BJ (cell line): ENCODE results near the gene ALS2CL. TPM values are rescaled to one million over a fixed set of nuclear protein-coding genes. Genes with fewer than 3 reads are reported as not detected.

Source experiments
- CTCF ChIA-PET: fragments of 350-600 bp; formaldehyde crosslinking; extraction: SDS; loops from one replicate; lab custom pipeline; 2021; ENCODE audit warnings: antibody characterized with exemption, inconsistent platforms; lab: Yijun Ruan, JAX
- POLR2A ChIA-PET: fragments of 300-600 bp; sonication (Branson Sonifier 250); formaldehyde crosslinking; extraction: SDS; loops from one replicate; lab custom pipeline; 2021; ENCODE audit warnings: antibody characterized with exemption; lab: Charles Lee
- DNase-seq: peaks from one replicate; pipeline ENCODE4 v3.0.0-alpha.2; 2011; ENCODE audit warnings: low read depth
- H3K27me3 ChIP-seq: 2 replicates; pipeline ENCODE4 v1.6.0; 2011; ENCODE audit warnings: low read length; ENCODE audit not compliant: control insufficient read depth, insufficient read depth
- H3K36me3 ChIP-seq: 2 replicates; pipeline ENCODE4 v1.5.1; 2011; ENCODE audit warnings: low read length; ENCODE audit not compliant: control insufficient read depth, insufficient read depth
- H3K4me3 ChIP-seq: 2 replicates; pipeline ENCODE4 v1.5.1; 2011; ENCODE audit warnings: low read depth, mild to moderate bottlenecking, control low read depth, low read length
- CTCF ChIP-seq: IDR thresholded peaks from 2 replicates; pipeline ENCODE4 v1.5.1; 2011; ENCODE audit warnings: low read depth, mild to moderate bottlenecking, control low read depth, inconsistent platforms, low read length, moderate library complexity; ENCODE audit not compliant: insufficient read depth
- polyA plus RNA-seq: library from polyadenylated mRNA; depleted of rRNA; stranded (reverse); fragments of >200 nt; gene quantifications from 2 replicates; pipeline ENCODE4 v1.2.3, GENCODE V29; 2011

The ALS2CL gene
- polyA plus RNA-seq, 1 experiment, result 7.2 TPM

DNA sequence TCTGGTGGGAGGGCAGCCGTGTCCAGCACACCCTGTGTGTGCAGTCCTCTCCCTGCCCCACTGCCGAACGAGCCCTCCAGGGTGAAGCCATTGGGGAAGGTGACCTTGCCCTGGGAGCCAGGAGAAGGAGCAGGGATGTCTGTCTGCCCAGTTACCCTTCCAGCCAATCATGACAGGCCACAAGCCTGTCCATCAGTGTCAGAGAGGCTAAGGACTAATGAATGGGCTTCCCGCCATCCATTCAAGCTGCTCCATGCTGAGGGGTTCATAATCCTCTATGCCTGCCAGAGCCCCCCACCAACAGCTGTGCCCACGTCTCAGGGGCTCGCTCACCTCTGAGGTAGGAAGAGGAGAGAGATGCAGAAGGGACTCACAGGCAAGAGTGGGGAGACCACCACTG, 15.2 kb downstream of the ALS2CL start:
- Histone ChIP-seq H3K4me3 (no peak overlapping the region), H3K27me3 (no peaks in the 10 kb centered on the region), H3K36me3 (no peaks in the 10 kb centered on the region)
- CTCF ChIA-PET, result no interaction called here
- POLR2A ChIA-PET, result no interaction called here
- DNase-seq, result no peak
- no peak for TF ChIP-seq CTCF

DNA sequence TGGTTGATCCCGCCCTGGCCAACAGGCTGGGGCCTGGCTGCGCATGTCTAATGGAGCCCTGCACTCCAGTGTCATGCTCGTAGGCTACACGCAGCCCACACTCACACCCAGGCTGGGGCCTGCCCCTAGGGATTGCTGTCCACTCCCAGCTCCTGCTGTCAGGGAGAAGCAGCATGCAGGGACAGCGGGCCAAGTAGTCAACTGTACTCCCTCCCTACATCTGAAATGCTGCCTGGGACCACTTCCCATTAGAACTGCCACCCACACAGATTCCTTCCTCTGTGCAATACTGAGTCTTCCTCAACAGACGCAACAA, 16.1 kb downstream of the ALS2CL start:
- no peaks in the 10 kb centered on the region for H3K36me3 ChIP-seq
- H3K4me3 ChIP-seq, result no peak overlapping the region
- ChIA-PET CTCF (interaction anchor here (1.1 to 2.5 kb wide), 2 partner anchors 14 to 189 kb away, joined by 5 to 9 read pairs; no protein-coding TSS in a partner anchor), POLR2A (no interaction called here)
- H3K27me3 ChIP-seq, result no peaks in the 10 kb centered on the region
- no peak for DNase-seq
- no peak for TF ChIP-seq CTCF

GRCh38 chr3:46676601-46677410, 16.7 kb downstream of the ALS2CL start:
- ChIA-PET POLR2A (no interaction called here), CTCF (interaction anchor here (1.1 to 2.5 kb wide), 3 partner anchors 13 to 188 kb away, joined by 3 to 9 read pairs (median 5); no protein-coding TSS in a partner anchor)
- no peak for DNase-seq
- no peak for TF ChIP-seq CTCF
- no peak overlapping the region for H3K4me3 ChIP-seq
- no peaks in the 10 kb centered on the region for H3K27me3 ChIP-seq
- no peaks in the 10 kb centered on the region for H3K36me3 ChIP-seq

GRCh38 chr3:46675843-46676567, 17.5 kb downstream of the ALS2CL start:
- ChIA-PET CTCF (interaction anchor here (1.1 to 2.5 kb wide), 3 partner anchors 12 to 187 kb away, joined by 3 to 9 read pairs (median 5); no protein-coding TSS in a partner anchor), POLR2A (interaction anchor here (0.6 kb wide), 1 partner anchor 333 kb away, joined by 3 read pairs; no protein-coding TSS in a partner anchor)
- H3K36me3 ChIP-seq, result no peaks in the 10 kb centered on the region
- H3K27me3 ChIP-seq, result no peaks in the 10 kb centered on the region
- no peak for TF ChIP-seq CTCF
- DNase-seq, result no peak
- no peak overlapping the region for H3K4me3 ChIP-seq

DNA sequence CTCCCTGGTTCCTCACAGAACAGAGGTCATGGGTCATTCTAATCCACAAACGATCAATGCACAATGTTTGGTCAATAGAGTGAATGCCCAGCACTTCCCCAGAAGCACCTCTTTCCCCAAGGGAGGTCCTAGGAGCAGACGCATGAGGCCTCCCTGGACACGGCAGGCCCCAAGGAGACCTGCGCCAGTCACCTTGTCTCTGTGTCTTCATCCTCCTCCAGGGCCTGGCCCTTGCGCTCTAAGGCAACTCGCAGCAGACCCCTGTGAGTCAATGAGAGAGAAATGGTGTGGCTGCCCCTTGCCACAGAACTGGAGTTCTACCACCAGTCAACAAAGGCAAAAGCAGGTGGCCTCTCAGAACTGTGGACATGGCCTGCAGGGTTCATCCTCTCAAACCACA, 18.1 kb downstream of the ALS2CL start:
- Histone ChIP-seq H3K27me3 (no peaks in the 10 kb centered on the region), H3K4me3 (no peak overlapping the region), H3K36me3 (no peaks in the 10 kb centered on the region)
- no peak for DNase-seq
- TF ChIP-seq CTCF, result no peak
- ChIA-PET CTCF (interaction anchor here (1.1 to 2.5 kb wide), 2 partner anchors 12 to 20 kb away, joined by 3 to 9 read pairs; no protein-coding TSS in a partner anchor), POLR2A (no interaction called here)
